A204.1 (cell line): Measurements from ENCODE around the gene METTL1.

Source experiments
- FAIRE-seq: peaks from 2 replicates; lab custom pipeline; 2012; peaks lifted over from hg19 to GRCh38; lab: Jason Lieb, UNC

Gene METTL1

GRCh38 chr12:57736741-57737466 is 35.0 kb downstream of the METTL1 start:
- FAIRE-seq, result no peak

- FAIRE-seq, result no peak
These were observed 35.8 kb downstream of the METTL1 start for GRCh38 chr12:57735952-57736740.

GRCh38 chr12:57735198-57735855 is 36.6 kb downstream of the METTL1 start:
- FAIRE-seq, result no peak

GRCh38 chr12:57734591-57734990 is 37.3 kb downstream of the METTL1 start:
- no peak for FAIRE-seq

- no peak for FAIRE-seq
These were observed 38.0 kb downstream of the METTL1 start for GRCh38 chr12:57733928-57734327.

- FAIRE-seq, result no peak
These were observed 38.9 kb downstream of the METTL1 start for GRCh38 chr12:57732726-57733593.

- no peak for FAIRE-seq
These were observed 39.6 kb downstream of the METTL1 start for GRCh38 chr12:57732270-57732669.

GRCh38 chr12:57731411-57732080 is 40.4 kb downstream of the METTL1 start:
- no peak for FAIRE-seq

- FAIRE-seq, result no peak
These were observed 41.4 kb downstream of the METTL1 start for GRCh38 chr12:57730336-57731067.

GRCh38 chr12:57729321-57729844 is 42.5 kb downstream of the METTL1 start:
- no peak for FAIRE-seq

GRCh38 chr12:57727758-57728395 is 44.0 kb downstream of the METTL1 start:
- no peak for FAIRE-seq

- no peak for FAIRE-seq
These were observed 44.8 kb downstream of the METTL1 start for GRCh38 chr12:57726884-57727757.

GRCh38 chr12:57726151-57726883 is 45.6 kb downstream of the METTL1 start:
- no peak for FAIRE-seq

- FAIRE-seq, result no peak
These were observed 46.1 kb downstream of the METTL1 start for GRCh38 chr12:57725851-57726150.

GRCh38 chr12:57724936-57725740 is 46.8 kb downstream of the METTL1 start:
- no peak for FAIRE-seq

GRCh38 chr12:57724003-57724935 is 47.6 kb downstream of the METTL1 start:
- no peak for FAIRE-seq

GRCh38 chr12:57723630-57723962 is 48.3 kb downstream of the METTL1 start:
- no peak for FAIRE-seq
